SKM-1 (cell line): ENCODE results near the gene SCN4A.
A peak's percentile ranks its signal among the peaks of the same experiment; 100 is the strongest.

Experiments used
- DNase-seq: peaks from one replicate; lab custom pipeline; 2025; ENCODE audit not compliant: unreplicated experiment; lab: John Stamatoyannopoulos, UW

Gene SCN4A

GRCh38 chr17:63960006-63960405, 12.7 kb downstream of the SCN4A start:
- DNase-seq, result no peak

DNA sequence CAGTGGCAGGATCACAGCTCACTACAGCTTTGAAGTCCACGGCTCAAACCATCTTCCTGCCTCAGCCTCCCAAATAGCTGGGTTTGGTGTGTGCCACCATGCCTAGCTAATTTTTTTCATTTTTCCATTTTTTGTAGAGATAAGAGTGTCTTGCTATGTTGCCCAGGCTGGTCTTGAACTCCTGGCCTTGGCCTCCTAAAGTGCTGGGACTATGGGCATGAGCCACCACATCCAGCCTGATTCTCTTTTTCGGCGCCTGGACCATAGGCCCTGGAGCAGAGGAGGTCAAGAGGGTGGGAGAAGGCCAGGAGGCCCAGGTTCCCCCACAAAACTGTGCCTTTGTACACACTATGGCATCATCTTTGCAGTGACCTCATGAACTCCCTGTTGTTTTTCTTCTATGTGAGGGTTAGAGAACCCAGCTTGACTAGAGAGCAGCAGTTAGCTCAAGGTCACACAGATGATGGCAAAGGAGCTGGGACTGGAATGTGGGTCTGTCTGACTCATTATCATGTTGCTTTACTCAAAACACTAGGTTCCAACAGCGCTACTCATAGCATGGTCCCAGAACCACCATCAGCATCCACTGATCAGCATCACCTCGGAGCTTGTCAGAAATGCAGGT, 16.3 kb downstream of the SCN4A start:
- DNase-seq, result no peak

DNA sequence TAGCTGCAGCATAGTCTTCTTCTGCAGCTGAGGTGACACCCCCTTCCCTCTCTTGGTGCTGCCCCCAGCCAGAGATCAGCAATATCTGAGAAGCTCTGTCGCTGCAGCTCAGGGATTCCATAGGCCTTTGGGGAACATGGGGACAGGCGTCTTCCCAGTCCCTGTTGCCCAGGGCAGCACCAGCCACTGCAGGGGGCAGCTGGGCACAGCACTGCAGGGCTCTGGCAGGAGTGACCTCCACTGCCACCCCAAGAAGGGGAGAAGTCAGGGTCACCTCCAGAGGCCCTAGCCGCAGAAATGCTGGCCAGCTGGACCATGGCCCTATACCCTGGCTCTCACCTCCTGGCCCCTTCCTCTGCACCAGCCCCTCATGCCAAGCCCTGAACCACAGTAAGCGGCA, 16.9 kb downstream of the SCN4A start:
- no peak for DNase-seq

DNA sequence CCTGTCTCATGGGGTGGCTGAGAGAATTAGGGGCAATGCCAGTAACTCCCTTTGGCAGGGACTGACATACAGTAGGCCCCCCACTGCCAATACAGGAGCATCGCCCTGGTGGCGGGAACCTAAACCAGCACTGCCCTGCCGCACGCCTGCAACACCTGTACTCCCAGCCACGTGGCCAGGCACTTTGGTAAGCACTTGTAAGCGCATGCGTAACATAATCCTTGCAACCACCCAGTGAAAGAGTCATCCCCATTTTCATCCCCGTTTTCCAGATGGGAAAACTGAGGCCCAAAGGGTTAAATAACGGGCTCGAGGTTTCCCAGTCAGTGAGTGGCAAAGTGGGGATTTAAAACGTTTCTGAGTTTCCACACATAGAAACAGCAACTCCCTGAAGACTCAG, 17.5 kb downstream of the SCN4A start:
- DNase-seq, result no peak

- no peak for DNase-seq
Measured at GRCh38 chr17:63954402-63955063, 18.2 kb downstream of the SCN4A start.

GRCh38 chr17:63950940-63951907, 21.5 kb downstream of the SCN4A start:
- no peak for DNase-seq

- no peak for DNase-seq
Measured at GRCh38 chr17:63949576-63950250, 23.0 kb downstream of the SCN4A start.

DNA sequence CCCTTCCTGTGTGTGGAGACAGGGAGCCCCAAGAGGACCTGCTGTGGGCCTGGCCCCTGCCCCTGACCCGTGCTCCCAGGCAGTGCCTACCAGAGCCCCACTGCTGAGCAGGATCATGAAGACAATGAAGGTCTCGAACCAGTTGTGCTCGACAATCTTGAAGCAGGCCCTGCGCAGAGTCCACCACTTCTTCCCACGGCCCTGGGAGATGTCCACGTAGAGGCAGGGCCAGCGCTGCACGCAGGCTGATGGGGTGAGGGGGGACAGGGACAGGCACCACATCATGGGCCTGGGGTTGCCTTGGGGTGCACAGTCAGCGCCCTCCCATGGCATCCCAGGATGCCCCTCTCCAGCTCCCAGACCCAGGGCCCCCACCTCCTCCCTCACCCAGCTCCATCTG, 24.2 kb downstream of the SCN4A start:
- DNase-seq, result no peak

- no peak for DNase-seq
Measured at GRCh38 chr17:63947711-63948330, 24.9 kb downstream of the SCN4A start.

- peak; percentile 46 for DNase-seq
Measured at GRCh38 chr17:63946440-63947363, 26.0 kb downstream of the SCN4A start.

- no peak for DNase-seq
Measured at GRCh38 chr17:63945784-63946439, 26.8 kb downstream of the SCN4A start.

DNA sequence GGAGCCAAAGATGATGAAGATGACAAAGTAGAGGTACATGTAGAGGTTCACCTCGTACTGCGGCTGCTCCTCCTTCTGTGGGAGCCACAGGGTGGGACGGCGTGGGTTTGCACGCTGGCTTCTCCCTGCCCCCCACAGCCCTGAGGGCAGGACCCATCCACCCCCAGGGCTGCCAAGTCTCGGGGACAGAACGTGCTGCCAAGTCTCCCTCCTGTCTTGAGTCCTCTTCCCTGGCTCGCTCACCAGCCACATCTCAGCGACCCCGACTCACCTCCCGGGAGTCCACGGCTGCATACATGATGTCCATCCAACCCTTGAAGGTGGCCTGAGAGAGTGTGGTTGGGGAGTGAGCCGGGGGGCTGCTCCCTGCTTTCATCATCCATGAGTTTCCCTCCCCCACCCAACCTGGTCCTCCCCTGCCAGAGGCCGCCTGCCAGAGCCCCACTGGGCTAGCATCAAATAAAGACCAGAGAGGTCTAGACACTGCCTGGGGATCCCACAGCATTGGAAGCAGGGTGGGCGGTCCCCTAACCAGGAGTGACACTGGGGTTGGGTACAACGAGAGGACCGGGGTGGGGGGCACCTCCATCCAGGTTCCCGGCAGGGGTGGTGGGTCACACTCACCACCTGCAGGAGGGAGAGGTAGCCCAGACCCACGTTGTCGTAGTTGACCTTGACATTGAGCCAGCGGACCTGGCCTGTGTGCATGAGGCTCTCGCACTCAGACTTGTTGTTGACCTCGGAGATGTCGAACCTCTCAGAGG, 27.8 kb downstream of the SCN4A start:
- no peak for DNase-seq

DNA sequence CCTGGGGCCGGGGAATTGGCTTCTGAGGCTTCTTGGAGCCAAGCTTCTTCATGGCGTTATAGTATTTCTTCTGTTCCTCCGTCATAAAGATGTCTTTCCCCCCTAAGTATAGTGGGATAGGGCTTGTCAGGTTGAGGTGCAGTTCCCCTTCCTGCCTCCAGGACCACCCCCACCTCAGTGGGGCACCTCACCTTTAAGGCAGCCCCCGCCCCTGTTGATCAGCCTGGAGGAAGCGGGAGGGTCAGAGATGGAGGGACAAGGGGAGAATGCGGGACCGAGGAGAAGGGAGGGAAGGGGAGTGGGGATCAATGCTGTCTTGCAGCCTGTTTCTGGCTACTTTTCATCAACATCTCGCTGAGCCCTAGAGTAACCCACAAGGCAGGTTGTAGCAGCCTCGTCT, 29.0 kb downstream of the SCN4A start:
- no peak for DNase-seq

GRCh38 chr17:63942309-63942985, 30.3 kb downstream of the SCN4A start:
- DNase-seq, result no peak

GRCh38 chr17:63941751-63942150, 31.0 kb downstream of the SCN4A start:
- DNase-seq, result no peak

GRCh38 chr17:63941162-63941561, 31.6 kb downstream of the SCN4A start:
- no peak for DNase-seq

DNA sequence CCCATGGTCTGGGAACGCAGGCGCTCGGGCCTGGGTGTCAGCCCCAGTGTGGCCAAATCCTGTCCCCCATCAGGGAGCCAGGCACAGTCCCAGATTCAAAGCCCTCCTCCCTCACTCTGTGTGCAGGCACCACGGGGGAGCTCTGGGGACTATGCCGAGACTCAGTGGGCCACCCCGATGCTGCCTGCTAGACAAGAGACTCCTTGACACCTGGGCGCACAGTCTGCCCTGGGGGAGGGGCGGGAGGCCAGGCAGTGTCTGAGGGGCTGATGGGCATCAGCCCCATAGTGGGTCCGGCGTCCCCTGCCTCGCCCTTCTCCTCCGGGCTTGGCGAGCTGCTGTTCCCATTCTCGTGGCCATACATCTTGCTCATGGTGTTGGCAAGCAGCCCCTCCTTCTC, 32.1 kb downstream of the SCN4A start:
- DNase-seq, result no peak

DNA sequence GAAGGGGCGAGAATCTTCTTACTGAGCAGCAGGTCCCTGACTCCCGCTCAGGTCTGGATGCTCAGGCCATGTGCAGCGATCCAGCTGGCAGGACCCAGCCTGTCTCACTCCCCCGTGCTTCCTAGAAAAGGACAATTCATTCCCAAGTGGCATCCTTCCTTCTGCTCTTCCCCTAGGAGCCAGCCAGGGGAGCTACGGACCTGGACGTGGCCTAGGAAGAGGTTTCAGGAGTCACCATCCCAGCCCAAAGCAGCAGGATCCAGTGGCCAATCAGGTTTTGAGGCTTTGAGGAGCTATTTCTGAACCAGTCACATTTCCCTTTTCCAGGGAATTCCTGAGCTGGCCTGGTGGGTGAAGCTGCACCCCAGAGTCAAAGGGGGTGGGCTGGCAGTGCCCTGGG, 32.8 kb downstream of the SCN4A start:
- DNase-seq, result no peak
